Kidney capillary endothelial cell (primary cell): ENCODE data around the gene GSTO1.

Experiments
- DNase-seq: peaks from one replicate; pipeline ENCODE4 v3.0.0-alpha.2; 2018; ENCODE audit warnings: low spot score

GSTO1 gene

DNA sequence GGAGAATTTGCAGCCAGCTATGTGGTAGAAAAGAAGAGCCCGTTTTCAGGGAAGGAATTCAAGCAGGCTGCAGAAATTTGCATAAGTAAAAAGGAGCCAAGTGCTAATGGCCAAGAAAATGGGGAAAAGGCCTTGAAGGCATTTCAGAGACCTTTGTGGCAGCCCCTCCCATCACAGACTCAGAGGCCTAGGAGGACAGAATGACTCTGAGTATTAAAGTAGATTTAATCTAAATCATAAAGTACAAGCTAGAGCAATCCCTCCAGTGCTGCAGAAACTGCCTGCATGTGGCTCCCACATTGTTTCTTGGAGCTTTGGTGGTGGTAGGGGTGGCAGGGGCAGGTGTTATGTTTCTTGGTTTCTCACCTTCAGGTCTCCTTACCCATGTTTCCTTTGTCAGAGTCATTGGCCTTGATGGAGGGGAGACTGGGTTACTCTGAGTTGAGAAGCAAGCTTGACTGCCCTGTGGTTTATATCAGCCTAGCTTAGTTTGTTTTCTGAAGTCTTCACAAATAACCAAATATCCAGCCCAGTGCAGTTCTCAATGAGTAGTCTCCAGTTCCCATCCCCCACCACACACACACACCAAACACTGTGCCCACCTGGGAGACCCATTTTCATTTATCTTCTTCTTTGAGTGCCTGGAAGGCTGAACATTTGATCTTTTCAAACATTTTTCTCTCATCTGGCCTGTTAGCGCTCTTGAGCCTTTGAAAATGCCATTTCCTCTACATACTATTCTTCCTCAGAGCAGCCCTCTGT is 49.1 kb downstream of the GSTO1 start:
- DNase-seq: no peak

DNA sequence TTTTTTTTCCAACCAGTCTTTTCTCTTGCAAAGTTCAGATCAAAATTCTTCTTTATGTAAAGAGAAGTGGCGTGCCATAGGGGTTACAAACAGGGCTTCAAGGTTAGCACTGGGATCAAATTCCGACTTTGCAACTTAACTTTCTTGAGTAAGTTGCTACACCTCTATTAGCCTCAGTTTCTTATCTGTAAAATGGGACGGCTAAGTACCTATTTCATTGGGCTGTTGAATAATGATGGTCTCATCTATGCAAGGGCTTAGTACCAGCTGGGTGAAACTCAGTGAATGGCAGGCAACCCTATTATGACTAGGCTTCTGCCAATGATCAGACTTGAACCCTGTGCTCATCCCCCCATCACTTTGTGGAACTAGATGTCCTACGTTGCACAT is 49.7 kb downstream of the GSTO1 start:
- no peak for DNase-seq

DNA sequence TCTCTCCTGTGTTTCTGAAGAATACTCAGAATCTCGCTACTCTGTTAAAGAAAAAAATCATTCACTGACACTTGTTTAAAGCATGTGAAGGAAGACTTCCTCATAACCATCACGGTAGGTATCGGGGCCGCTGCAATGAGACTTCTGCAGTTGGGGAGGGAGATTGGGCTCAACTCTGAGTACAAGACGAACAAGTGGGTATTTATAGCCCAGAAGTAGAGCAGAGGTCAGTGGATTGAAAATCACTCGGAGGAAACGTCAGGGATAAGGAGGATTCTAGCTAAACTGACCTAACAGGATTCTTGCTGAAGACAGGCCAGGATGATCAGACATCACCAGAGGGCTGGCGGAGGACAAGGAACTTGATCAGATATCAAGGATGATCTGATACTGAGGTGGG is 50.2 kb downstream of the GSTO1 start:
- DNase-seq: no peak

DNA sequence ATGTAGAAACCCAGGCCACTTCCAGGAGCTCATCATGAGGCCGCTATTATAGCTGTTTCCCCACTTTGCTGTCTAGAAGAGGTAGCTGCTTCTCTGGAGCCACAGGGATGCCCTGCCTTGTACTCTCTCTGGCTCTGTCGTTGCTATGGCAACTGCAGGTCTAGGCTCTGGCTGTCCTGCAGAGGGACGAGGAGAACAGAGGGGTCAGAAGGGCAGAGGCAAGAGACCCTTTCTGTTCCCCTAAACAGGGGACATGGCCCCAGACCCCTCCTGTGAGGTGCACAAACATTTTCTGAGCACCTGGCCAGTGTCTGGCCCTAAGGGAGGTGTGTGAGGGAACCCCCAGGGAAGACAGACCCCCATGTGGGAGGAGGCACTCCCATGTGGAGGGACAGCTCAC is 52.2 kb downstream of the GSTO1 start:
- no peak for DNase-seq

DNA sequence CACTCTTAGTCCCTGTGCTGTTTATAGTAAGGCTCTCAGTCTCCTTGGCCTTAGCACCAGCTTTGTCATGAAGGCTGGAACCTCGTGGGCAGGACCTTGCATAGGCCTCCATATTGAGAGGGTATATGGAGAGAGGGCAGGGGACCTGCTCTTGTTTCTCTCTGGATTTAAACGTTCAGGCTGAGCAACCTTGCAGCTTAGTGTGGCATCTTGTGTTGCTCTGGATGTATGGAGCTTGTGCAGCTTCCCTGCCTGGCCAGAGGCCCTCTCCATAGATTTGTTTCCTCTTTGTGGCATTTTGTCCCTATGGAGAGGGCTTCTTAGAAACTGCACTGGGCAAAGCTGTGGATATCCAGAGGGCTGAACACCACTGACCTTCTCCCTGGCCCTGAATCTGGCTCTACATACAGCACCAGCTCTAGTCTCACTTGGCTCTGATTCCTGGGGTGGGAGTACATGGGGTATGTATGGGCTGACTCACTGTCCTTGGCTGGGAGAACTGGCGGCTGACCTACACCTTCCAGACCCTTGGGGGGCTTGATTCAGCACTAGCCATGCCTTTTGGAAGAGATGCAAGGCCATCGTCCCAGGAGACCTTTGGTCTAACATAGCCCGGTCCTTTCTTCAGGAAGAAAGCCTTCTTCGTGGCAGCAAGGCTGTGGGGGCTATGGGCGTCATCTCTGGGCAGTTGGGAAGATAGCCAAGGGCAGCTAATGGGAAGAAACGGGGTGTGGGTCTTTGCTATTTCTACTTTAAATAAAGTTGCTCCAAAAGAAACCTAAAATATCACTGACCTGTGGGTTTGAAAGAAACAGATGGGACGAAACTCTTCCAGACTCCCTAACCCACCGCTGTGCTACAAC is 53.1 kb downstream of the GSTO1 start:
- DNase-seq: no peak

DNA sequence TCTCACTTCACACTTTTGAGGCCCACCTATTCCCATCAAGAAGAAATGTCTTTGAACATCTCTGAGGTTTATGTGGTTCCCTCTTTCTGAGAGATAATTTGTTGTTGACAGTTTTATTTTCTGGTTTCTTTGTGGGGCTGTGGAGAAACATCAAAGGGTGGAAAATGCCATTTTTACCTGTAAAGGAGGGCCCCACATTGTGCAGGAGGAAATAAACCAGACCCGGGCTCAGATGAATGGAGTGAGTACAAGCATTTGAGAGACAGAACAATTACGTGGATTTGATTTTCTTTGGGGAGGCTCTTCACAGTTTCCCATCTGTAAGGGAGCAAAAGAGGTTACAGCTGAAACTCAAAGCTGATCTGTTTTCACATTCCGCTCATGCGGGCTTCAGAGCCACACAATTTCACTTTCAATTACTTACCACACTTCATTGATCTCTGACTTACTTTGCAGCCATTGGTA is 53.8 kb downstream of the GSTO1 start:
- no peak for DNase-seq

DNA sequence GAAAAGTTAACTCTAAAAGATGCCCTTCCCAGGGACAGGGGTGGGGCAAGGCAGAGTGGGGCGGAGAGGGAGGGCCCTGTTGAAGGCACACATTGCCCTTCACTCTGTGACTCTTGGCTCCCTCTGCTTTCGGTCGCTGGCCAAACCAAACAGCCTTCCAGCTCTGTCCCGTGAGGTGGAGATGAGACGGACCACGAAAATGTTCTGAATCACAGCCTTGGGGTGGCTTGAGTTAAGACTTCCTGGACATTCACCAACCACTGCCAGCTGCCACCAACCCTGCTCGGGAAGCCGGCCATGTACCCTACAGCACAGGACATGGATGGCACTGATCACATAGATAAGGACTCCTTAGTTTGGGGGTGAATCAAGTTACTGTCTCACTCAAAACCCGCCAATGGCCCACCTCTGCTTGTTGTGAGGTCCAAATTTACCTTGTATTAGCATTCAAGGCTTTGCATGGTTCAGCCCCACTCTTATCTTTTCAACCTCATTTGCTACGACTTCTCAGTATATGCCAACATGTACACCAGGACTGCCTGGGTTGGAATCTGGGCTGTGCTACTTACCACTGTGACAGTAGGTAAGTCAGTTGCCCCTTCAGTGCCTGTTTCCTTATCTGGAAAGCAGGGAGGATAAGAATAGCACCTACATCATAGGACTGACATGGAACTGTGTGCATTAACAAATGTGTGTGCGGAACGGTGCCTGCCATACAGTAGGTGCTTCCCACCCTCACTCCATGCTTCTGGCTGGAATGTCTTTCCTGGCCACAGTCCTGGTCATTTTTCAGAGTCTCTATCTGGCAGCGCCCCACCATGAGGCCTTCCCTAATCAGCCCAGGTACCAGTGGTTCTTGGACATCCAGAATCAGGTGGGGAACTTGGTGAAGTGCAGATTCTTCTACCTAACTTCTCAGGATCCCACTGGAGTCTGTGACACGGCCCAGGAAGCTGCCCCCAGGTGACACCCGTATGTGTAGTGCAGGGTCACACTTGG is 55.6 kb downstream of the GSTO1 start:
- no peak for DNase-seq

DNA sequence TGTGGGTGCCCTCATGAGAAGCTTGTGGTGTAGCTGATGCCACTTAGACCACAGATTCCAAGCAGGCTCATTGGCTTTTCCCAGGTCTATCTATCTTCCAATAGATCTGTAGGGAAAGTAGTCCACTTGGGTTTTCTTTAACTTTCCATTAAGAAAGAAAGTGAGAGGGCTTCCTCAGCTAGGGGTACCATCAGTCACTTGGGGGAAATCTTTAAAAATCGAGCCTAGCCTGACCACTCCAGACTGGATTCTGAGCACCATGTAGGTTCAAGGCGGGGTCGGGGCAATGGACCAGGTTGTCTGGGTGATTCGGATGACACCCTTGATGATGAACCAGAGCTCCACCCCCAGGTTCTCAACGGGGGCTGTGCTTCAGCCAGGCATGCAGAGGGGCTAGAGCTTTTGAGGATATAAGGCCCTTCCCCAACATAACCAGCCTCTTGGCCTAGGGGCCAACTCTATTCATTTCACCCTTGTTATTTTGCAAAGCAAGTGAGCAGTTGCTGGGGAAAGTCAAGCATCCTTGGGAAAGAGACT is 56.6 kb downstream of the GSTO1 start:
- no peak for DNase-seq

DNA sequence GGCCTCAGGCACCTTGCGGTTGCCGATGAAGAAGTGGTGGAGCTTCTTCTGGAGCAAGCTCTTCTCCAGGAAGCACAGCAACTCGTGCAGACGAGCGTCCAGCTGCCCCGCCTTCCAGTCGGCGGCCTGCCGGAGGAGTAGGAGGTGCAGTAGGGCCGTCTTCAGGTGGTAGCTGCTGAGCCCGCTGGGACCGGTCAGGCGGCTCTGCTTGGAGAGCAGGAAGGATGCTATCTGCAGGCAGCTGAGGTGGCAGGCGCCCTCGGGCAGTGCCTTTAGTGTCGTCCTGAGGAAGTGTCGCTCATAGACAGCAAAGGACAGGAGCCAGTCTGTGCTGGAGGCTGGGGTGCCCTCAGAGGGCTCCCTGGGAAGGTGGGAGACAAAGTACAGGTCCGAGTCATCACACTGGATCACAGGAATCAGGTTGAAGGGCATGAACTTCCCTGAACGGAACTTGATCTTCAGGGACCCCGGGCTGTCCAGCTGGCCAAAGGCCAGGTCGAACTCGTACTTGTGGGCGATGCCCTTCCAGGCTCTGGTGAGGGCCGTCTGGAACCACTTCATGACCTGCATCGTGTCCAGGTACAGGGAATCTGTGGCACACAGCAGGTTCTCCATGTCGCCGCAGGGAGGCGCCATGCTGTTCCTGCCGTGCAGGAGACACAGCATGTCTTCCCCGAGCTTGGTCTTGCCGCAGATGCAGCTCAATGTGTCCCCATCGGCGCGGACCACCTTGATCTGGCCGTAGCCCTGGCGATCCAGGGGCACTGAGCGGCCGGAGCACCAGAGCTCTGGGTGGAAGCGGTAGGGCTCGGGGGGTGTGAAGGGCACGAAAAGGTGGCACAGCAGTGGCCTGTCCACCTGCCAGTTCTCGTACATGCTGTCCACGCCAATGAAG is 60.1 kb downstream of the GSTO1 start:
- no peak for DNase-seq

DNA sequence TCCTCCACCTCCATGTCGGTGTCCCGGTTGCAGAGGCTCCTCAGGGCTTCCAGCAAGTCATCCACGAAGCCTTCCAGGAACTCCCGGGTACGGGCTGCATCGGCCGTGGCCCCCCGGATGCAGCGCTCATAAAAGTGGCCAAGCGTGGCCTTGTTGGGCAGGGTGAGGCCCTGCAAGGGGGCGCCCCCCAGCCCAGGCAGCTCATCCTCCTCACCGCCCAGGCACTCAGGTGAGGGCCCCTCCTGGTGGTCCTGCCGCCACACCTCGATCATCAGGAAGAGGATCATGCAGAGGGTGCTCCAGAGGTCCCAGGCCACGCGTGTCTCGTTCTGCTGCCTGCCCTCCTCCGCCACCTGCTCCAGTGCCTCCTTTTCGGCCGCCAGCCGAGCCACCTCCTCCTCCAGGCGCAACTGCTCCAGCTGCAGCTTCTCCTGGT is 60.8 kb downstream of the GSTO1 start:
- DNase-seq: no peak

DNA sequence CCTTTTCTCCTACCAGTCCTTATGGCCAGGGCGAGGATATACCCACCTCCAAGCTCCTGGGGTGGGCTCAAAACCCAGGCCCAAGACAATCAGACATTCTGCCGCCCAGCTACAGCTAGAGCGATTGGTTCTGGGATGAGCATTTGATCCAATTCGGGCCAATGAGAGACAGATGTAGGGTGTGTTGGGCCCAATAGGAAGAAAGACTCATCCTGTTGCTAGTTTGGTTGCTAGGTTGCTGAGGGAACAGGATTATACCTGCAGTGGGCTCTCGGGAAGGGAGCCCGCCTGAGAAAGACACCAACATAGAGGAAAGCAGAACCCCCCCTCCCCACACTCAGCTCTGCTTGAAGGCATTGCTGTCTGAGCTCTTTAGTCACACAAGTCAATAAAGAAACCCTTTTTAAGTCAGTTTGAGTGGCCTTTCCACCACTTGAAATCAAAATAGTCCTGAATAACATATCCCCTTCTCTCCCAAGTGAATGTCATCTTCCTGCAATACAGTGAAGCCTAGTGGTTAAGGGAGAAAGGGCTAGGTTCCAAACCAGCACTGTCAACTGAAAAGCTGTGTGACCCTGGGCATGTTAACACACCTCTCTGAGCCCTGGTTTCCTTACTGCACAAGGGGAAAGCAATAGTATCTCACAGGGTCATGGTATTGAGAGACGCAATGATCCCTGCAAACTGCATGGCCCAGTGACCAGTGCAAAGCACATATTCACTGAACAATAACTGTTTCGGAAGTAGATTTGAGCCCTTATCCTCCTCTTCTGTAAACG is 61.8 kb downstream of the GSTO1 start:
- DNase-seq: no peak
